Right atrium auricular region (tissue), 2 donors: Measurements from ENCODE around the gene HIC2. TPM values are rescaled to one million over a fixed set of nuclear protein-coding genes. Genes with fewer than 3 reads are reported as not detected.
"Not testable (repeated sequence)": the region's sequence is repeated elsewhere in the genome, so short reads cannot be mapped to it uniquely, and the experiment has no call there.

Source experiments
- DNase-seq: peaks from one replicate; pipeline ENCODE4 v3.0.0-alpha.2; 2019; ENCODE audit warnings: low spot score
- H3K27ac ChIP-seq, 2 donors: fragments of 200-600 bp; sonication (generic); 1 replicate in 1 of 2; 2 replicates in 1 of 2; pipeline ENCODE4 v1.5.1; 2016 to 2019
- H3K27me3 ChIP-seq, 2 donors: fragments of 200-600 bp; sonication (generic); one replicate each; pipeline versions ENCODE4 v1.5.1 to v1.6.0; 2017 to 2019
- H3K36me3 ChIP-seq: fragments of 200-600 bp; sonication (generic); one replicate; pipeline ENCODE4 v1.5.1; 2016
- H3K4me1 ChIP-seq, 2 donors: fragments of 200-600 bp; sonication (generic); one replicate each; pipeline versions ENCODE4 v1.5.1 to v1.6.0; 2017 to 2019
- H3K4me3 ChIP-seq, 2 donors: fragments of 200-600 bp; sonication (generic); 1 replicate in 1 of 2; 2 replicates in 1 of 2; pipeline ENCODE4 v1.5.1; 2017 to 2019; ENCODE audit warnings: mild to moderate bottlenecking in 1 of 2, moderate library complexity in 1 of 2
- H3K9me3 ChIP-seq, 2 donors: fragments of 200-600 bp; sonication (generic); one replicate each; pipeline ENCODE4 v1.5.1; 2019
- total RNA-seq, 2 donors: library from RNA; depleted of rRNA; stranded (reverse); fragments of >200 nt; gene quantifications; one replicate each; pipeline ENCODE4 v1.1.0, GENCODE V29; 2016

Gene HIC2
- total RNA-seq, 2 donors from 2014 or later: 1.8 to 3.3 TPM

DNA sequence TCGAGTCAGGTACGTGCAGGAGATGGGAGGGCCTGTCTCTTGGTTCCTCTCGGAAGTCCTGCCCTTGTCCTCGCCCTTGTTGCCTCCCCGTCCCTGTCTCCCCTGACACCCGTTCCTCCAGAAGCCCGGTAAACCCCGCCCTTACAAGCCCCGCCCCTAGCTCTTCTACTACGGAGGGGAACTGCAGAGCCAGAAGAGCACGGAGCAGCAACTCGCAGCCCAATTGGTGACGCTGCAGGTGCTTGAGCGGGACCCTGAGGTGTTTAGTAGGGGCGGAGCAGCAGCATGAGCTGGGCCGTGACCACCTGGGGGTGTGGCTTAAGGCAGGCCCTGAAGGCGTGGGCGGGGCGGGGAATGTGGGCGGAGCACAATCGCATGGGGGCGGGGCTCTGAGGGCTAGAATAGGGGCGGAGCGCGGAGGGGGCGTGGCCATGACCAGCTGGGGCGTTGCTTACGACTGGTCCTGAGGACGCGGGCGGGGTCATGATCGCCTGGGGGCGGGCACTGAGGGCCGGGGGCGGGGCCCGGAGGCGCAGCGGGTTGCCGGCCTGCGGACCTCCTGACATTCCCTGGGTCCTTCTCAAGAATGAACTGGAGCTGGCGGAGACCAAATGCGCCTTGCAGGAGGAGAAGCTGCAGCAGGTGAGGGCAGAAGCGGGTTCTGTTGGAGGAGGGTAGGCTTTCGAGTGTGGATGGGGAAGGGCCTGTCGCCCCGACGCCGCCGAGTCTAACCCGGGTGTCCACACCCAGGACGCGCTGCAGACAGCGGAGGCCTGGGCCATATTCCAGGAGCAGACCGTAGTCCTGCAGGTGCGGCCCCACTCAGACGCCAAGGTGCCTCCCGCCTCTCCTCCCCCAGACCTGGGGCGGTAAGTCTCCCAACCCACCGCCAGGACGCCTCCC, 51.3 kb downstream of the HIC2 start:
- Histone ChIP-seq H3K4me3 (peak overlapping the region; percentile 39 to 54), H3K27ac (peak overlapping the region in 1 of 2 donors; percentile 26)
- H3K27me3 ChIP-seq, H3K4me1 ChIP-seq, H3K36me3 ChIP-seq, H3K9me3 ChIP-seq: not testable (repeated sequence)
- DNase-seq: peak; percentile 88

DNA sequence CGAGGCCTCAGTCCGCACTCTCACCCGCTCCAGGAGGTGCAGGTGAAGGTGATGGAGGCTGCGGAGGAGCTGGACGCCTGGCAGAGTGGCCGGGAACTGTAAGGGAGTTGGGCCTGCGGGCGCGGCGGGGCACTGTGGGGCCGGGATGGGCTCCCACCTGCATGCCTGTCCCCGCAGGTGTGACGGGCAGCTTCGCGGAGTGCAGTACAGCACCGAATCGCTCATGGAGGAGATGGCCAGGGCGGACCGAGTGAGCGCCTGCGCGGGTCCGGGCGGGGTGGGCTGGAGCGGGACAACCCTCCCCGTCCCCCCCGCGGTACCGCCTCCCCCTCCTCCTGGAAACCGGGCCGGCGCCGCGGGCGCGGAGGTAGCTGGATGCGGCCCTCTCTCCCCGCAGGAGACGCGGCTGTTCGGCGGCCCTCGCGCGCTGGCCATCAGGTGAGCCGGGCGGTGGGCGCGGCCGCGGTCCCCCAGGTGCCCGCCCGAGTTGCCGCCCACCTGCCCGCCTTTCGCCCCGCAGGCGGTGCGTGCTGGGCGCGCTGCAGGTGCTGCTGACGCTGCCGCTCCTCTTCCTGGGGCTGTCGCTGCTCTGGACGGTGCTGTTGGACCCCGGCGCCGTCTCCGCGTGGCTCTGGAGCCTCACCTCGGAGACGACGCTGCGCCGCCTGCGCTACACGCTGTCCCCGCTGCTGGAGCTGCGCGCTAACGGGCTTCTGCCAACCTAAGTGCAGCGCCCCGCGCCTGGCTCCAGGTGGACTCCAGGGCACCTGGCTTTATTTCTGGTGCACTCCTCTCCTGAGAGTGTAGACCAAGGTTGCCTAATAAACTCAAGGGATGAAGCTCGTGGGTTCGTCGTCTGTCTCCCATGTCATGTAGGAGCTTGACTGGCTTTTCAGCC, 52.2 kb downstream of the HIC2 start:
- peak overlapping the region in 1 of 2 donors; percentile 11 for H3K4me3 ChIP-seq
- not testable (repeated sequence) for H3K36me3 ChIP-seq, H3K27ac ChIP-seq, H3K9me3 ChIP-seq, DNase-seq, H3K27me3 ChIP-seq, H3K4me1 ChIP-seq

DNA sequence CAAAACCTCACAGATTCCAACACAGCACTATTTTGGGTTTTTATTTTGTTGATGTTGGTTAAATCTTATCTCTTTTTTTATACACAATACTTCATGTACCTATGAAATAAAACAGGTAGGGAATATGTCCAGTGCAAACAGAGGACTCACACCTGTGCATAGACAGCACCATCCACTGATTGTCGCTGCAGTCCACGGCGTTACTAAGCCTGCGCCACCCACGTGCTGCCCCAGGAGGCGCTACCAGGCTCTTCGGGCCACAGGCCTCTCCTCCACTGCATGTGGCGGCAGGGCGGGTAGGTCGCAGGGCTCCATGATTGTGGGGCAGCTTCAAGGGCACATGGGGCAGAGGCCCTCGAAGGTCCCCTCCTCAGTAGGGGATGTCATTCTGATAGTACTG, 55.8 kb downstream of the HIC2 start:
- not testable (repeated sequence) for H3K9me3 ChIP-seq, H3K27ac ChIP-seq, H3K4me1 ChIP-seq, H3K27me3 ChIP-seq, DNase-seq, H3K4me3 ChIP-seq, H3K36me3 ChIP-seq

DNA sequence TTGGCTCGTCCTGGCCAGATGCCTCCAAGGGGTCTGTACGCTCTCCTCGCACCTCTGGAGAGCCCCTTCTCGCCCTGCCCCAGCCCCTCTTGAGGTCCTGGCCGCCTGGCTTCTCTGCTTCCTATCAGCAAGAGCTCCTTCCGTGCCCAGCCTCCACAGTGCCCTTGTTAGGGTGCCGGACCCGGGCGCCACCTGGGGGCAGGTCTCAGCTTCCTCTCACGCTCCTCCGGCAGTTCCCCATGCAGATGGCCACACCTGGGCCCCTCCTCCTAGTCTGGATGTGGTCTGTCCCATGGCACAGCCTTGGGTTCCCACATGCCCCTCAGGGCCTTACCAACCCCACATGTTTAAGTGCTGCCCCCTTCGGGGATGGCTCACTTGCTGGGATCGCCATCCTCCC, 56.5 kb downstream of the HIC2 start:
- not testable (repeated sequence) for H3K4me3 ChIP-seq, H3K27ac ChIP-seq, DNase-seq, H3K4me1 ChIP-seq, H3K27me3 ChIP-seq, H3K9me3 ChIP-seq, H3K36me3 ChIP-seq

DNA sequence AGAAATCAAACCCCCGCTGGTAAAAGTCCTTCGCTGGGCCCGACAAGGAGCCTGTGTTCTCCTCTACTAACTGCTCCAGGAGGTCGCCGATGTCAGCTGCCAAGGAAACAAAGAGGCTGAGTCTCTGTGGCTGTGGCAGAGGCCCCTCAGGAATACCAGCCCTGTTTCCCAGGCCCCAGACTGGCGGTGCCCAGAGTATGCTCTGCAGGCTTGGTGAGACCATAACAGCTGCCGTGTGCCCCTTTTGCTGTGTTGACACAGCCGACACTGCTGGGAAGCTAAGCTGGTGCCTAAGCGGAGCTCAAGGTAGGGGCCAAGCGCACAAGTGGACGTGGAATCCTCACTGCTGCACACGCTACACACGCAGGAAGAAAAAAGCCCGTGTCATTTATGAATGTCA, 66.9 kb downstream of the HIC2 start:
- not testable (repeated sequence) for H3K27ac ChIP-seq, H3K4me3 ChIP-seq, H3K36me3 ChIP-seq, H3K9me3 ChIP-seq, H3K27me3 ChIP-seq, DNase-seq, H3K4me1 ChIP-seq

DNA sequence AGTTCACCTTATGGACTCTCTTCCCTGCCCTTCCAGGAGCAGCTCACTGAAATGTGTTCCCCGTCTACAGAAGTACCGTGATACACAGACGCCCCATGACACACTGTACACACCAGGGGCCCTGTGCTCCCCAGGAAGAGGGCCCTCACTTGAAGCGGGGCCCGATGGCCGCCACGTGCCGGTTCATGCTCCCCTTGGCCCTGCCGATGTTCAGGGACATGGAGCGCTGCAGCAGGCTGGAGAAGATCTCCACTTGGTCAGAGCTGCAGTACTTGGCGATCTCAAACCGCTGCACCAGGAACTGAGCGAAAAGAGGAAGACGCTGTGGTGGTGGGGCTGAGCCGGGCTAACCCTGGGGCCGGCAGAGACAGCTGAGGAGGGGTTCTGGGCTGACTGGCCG, 70.6 kb downstream of the HIC2 start:
- H3K27me3 ChIP-seq, H3K9me3 ChIP-seq, H3K4me1 ChIP-seq, H3K36me3 ChIP-seq, H3K27ac ChIP-seq, DNase-seq, H3K4me3 ChIP-seq: not testable (repeated sequence)

DNA sequence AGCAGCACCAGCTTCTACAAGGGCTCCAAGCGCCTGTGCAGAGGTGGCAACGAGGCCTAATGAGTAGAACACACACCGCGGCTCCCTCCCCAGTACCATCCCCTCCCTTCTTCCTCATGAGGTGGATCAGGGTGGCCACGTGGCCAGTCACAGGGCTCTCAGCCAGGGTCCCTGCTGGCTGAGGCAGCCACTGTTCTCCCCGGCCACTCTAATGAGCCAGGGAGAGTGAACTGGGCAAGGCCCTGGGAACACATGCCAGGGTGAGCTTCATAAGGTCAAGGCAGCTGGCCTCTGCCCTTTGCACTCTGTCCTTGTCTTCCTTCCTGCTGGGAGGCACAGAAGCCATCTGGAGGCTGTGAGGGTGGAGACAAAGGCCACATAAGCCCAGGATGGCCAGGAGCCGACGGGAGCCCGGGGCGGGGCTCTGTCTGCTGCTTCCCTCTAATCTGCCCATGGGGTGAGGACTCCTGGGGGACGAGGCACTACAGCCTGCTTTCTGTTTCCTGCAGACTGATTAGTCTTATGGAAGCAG, 72.0 kb downstream of the HIC2 start:
- not testable (repeated sequence) for H3K27me3 ChIP-seq, H3K4me1 ChIP-seq, H3K27ac ChIP-seq, H3K9me3 ChIP-seq, DNase-seq, H3K4me3 ChIP-seq, H3K36me3 ChIP-seq

DNA sequence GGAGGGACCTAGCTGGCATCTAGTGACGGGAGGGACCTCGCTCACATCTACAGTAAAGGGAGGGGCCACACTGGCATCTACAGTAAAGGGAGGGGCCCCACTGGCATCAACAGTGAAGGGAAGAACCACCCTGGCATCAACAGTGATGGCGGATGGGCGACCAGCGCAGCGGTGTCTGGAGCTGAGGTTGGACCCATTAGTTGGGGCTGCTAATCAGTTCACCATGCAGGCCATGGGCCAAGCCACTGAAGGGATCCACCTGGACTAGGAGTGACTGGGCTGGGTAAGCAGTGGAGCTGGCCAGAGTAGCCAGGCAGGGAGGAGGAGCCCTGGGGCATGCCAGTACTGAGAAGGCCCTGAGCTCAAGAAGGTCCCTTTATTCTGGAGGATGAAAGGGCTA, 73.4 kb downstream of the HIC2 start:
- not testable (repeated sequence) for H3K27me3 ChIP-seq, H3K9me3 ChIP-seq, DNase-seq, H3K36me3 ChIP-seq, H3K27ac ChIP-seq, H3K4me1 ChIP-seq, H3K4me3 ChIP-seq

DNA sequence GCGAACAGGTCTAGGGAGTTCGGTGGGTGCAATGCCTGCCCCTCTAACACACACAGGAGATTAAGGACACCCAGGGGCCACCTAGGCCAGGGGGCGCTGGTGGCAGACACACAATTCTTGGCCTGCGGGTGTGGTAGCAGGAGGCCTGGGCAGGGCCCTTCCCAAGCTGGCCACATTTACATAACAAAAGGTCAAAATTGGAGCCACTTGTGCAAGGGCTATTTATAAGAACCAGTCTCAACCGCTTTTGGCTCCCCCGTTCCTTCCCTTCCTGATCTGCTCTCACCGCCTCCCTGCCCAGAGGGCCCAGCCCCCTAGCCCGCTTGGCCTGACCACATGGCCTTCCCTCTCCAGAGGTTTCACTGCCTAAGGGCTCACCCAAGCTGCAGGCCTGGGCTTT, 75.1 kb downstream of the HIC2 start:
- H3K4me1 ChIP-seq, DNase-seq, H3K27me3 ChIP-seq, H3K4me3 ChIP-seq, H3K36me3 ChIP-seq, H3K27ac ChIP-seq, H3K9me3 ChIP-seq: not testable (repeated sequence)

DNA sequence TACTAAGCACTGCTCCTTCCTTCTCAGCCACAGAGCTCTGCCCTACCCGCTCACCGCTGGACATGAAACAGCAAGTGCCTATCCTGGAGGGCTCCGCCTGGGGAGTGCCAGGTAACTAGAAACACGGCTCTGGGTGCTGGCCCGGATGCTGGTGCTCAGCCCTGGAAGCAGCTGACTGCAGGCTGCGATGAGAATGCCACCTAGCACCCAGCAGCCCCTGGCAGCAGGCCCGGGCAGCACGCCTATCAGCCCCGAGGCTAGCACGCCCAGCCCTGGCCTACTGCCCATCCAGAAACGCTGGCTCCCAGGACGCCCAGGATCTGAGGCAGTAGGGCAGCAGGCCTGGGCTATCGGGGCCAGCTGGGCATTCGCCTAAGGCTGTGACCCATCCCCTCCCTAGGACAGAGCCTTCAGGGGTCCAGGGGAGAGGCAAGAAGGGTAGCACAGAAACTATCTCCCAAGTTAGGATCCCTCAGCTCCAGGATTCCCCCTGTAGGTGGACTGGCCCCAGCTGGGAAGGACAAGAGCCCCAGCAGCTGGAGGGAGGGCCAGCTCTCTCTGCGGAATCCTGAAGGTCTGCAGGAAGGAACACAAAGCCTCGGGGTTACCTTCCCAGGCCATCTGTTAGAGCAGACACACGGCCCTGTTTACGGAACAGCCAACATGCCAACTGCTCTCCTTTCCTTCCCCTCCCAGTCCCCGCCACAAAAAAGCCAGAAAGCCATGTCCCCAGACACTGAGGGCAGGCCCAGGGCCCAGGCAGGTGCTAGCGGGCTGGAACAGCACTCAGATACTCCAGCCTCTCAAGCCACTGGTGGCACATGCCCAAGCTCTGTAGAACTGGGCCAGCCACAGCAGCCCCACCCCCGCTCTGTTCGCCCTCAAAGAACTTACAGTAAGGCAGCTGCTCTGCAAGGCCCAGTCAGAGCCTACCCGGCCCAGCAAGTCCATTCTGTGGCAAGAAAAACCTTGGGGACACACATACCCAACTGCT, 76.9 kb downstream of the HIC2 start:
- H3K27me3 ChIP-seq: not testable (repeated sequence)

DNA sequence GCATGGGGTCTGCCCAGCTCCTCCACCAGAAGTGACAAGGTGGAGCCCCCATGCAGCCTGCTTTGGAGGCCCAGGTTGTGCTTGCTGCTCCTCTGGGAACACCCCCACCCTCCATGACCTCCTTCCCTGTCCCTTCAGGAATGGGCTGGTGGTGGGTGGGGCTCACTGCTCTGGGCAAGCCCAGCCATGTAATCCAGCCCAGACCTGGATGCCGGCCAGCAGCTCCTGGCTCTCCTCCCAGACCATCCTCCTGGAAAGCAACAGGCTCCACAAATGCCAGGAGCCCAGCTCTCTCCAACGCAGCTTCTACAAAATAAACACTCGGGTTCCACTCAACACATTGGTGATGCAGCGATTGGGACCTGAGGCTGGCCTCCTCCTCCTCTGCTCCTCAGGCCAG, 80.8 kb downstream of the HIC2 start:
- not testable (repeated sequence) for H3K36me3 ChIP-seq, DNase-seq, H3K9me3 ChIP-seq, H3K27me3 ChIP-seq, H3K4me1 ChIP-seq, H3K4me3 ChIP-seq, H3K27ac ChIP-seq

More for the DNA sequence above, 76.9 kb downstream of the HIC2 start:
- H3K27ac ChIP-seq, H3K4me3 ChIP-seq, H3K4me1 ChIP-seq, H3K36me3 ChIP-seq, DNase-seq, H3K9me3 ChIP-seq: not testable (repeated sequence)

DNA sequence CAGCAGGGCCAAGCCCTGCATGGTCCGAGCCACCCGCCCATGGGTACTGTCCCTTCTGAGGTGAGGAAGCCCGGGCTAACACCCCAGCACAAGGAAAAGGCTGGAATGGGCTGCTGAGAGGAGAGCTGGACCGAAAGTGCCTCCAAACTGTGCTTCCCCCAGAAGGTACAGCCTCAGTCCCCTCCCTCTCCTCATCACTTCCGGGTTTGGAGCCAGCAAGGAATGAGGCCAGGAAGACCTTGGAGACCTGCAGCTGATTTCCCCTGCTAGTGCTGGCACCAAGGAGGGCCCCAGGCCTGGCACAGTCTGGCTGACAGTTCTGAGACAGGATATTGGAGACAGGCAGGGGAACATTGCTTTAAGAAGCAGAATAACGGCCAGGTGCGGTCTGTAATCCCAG, 81.3 kb downstream of the HIC2 start:
- H3K36me3 ChIP-seq, H3K9me3 ChIP-seq, H3K4me1 ChIP-seq, DNase-seq, H3K4me3 ChIP-seq, H3K27me3 ChIP-seq, H3K27ac ChIP-seq: not testable (repeated sequence)

DNA sequence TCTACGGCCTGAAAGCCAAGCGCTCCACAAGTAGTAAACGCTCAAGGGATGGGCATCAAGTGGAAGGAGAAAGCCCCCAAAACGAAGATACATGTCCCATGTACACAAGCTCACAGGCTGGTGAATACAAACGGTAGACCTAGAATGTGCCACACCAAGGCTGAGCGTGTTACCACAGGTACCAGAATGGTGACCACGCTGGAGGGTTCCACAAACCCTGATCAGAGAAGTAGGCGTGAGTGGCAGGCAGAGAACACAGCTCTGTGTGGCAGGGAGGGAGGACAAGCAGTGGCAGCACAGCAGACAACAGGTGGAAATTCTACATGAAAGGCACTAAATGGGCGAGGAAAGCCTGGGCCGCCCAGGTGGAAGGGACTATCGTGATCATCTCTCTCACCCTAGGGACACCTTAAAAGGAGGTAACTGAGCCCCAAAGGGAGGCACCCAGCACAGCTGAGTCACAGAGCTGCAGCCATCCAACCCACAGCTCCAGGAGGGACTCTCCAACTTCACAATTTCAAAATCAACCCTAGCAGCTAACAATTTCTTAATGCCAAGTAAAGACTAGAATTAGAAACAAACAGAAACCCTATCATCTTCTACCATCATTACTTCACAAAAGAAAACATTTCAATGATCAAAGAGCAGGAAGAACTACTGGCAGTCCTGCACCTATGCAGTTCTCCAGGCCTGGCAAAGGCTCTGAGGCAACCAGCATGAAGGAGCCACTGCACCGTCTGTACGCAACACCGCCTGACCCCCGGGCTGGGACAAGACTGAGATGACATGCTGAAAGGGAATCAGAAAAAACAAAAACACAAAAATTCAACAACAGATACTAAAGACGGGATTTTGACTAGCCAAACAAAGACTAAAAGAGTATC, 82.7 kb downstream of the HIC2 start:
- not testable (repeated sequence) for H3K27ac ChIP-seq, H3K9me3 ChIP-seq, H3K36me3 ChIP-seq, DNase-seq, H3K27me3 ChIP-seq, H3K4me3 ChIP-seq, H3K4me1 ChIP-seq
